ENCODE results near the gene SMARCC2.
"Not testable (repeated sequence)": the region's sequence is repeated elsewhere in the genome, so short reads cannot be mapped to it uniquely, and the experiment has no call there.

Gene SMARCC2

DNA sequence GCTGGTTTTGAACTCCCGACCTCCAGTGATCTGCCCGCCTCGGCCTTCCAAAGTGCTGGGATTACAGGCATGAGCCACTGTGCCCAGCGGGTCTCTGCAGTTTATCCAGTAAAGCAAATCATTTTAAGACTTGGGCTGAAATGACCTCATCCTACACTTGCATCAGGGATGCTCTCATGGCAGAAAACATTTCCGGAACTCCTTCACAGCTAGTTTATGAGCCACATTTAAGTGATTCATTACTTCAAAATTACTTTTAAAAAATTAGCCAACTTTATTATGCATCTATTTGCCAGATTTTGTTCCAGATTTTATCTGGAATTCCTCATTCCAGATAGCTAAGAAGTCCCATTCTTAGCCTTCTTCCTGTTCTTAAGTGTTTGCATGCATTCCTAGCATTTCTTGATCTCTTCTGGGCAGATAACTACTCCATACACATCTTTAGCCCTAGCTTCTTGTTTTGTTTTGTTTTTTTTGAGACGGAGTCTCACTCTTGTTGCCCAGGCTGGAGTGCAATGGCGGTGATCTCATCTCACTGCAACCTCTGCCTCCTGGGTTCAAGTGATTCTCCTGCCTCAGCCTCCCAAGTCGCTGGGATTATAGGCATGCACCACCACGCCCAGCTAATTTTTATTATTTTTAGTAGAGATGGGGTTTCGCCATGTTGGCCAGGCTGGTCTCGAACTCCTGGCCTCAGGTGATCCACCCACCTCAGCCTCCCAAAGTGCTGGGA, 7.7 kb upstream of the SMARCC2 start:
- H3K27ac ChIP-seq (ENCODE audit: low read depth, low read length); H3K4me1 ChIP-seq (ENCODE audit: control insufficient read depth in 1 of 2, insufficient read depth in 2 of 2, low read length in 2 of 2); H3K36me3 ChIP-seq (ENCODE audit: control insufficient read depth in 1 of 2, insufficient read depth in 2 of 2, low read length in 2 of 2): not testable (repeated sequence)

DNA sequence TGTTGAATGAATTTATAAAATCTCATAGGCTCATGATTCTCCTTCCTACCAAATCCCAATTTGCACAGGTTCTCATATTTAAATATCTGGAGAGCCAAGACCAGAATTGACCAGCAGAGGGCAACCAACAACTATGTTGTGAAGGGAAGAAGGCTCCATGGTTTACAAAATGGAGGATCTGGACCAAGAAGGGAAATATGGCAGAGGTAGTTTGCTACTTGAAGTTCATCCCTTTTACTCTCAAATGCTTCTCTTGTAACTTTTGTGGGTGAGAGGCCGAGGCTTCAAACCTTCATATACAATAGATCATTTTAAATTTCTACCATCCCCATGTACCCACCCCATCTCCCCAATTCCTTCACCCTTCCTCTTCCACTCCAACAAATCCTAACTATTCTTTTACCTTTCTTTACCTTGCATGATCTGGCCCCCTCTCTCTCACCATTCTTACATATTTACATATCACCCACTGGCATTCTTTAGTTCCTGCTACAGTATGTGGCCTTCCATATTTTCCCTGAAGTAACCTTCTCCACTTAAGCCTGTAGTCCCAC, 3.8 kb upstream of the SMARCC2 start:
- no peaks in the 10 kb centered on the region for H3K9me3 ChIP-seq (ENCODE audit: control insufficient read depth in 1 of 2, low read length in 2 of 2)
- no peaks in the 10 kb centered on the region for H3K27me3 ChIP-seq (ENCODE audit: control insufficient read depth in 1 of 2, insufficient read depth in 2 of 2, low read length in 2 of 2)
- H3K4me1 ChIP-seq (ENCODE audit: control insufficient read depth in 1 of 2, insufficient read depth in 2 of 2, low read length in 2 of 2), result peaks cover 3 to 14% of the 10 kb centered on the region in 2 donors
- H3K4me3 ChIP-seq (ENCODE audit: low read depth in 1 of 2, low read length in 2 of 2), result no peak overlapping the region
- H3K9ac ChIP-seq (ENCODE audit: low read depth in 1 of 2, low read length in 2 of 2), result no peak overlapping the region
- H3K27ac ChIP-seq (ENCODE audit: low read depth, low read length), result no peak overlapping the region
- no peaks in the 10 kb centered on the region for H3K36me3 ChIP-seq (ENCODE audit: control insufficient read depth in 1 of 2, insufficient read depth in 2 of 2, low read length in 2 of 2)

More for the DNA sequence above, 7.7 kb upstream of the SMARCC2 start:
- not testable (repeated sequence) for H3K27me3 ChIP-seq (ENCODE audit: control insufficient read depth in 1 of 2, insufficient read depth in 2 of 2, low read length in 2 of 2); H3K9me3 ChIP-seq (ENCODE audit: control insufficient read depth in 1 of 2, low read length in 2 of 2); H3K9ac ChIP-seq (ENCODE audit: low read depth in 1 of 2, low read length in 2 of 2); H3K4me3 ChIP-seq (ENCODE audit: low read depth in 1 of 2, low read length in 2 of 2)

DNA sequence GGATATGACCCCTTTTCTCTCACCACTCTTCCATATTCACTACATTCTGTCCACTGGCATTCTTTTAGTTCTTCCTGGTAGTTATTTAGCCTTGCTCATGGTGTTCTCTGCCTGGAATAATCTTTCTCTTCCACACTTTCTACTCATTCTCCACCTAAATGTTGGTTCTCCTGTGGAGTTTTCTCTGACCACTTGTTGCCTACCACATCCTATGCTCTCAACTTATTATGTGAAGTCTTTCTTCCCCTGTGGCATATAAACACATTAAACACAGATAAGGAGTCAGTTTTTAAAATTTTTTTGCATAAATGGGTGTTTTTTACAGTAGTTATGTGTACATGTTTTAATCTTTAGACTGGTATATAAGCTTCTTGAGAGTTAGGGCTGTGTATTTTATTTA, 3.3 kb upstream of the SMARCC2 start:
- no peak overlapping the region for H3K9ac ChIP-seq (ENCODE audit: low read depth in 1 of 2, low read length in 2 of 2)

DNA sequence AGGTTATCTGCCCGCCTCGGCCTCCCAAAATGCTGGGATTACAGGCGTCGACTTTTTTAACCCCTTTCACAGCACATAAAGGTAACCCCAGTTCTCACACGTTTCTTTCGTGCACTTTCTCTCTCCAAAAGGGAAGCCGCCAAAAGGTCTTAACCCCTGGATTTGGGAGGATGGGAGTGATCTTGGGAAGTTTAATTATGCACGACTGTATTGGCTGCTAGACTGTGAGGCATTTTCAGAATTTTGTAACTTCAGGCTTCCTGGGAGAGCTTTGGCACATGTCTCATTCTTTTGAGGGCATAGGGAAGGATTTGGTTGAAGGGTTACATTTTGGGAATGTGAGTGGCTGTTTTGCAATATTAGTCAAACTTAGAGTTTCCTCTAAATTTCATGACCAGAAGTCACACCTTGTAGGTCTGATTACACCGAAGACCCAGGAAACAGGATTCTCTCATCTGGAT, 1.4 kb upstream of the SMARCC2 start:
- Histone ChIP-seq H3K9ac (ENCODE audit: low read depth in 1 of 2, low read length in 2 of 2) (peak overlapping the region; percentile 91 to 94), H3K4me1 (ENCODE audit: control insufficient read depth in 1 of 2, insufficient read depth in 2 of 2, low read length in 2 of 2) (peaks cover 12 to 20% of the 10 kb centered on the region in 2 donors)

More for the DNA sequence above, 3.3 kb upstream of the SMARCC2 start:
- Histone ChIP-seq H3K27me3 (ENCODE audit: control insufficient read depth in 1 of 2, insufficient read depth in 2 of 2, low read length in 2 of 2) (no peaks in the 10 kb centered on the region), H3K4me1 (ENCODE audit: control insufficient read depth in 1 of 2, insufficient read depth in 2 of 2, low read length in 2 of 2) (peaks cover 9 to 19% of the 10 kb centered on the region in 2 donors), H3K4me3 (ENCODE audit: low read depth in 1 of 2, low read length in 2 of 2) (no peak overlapping the region), H3K36me3 (ENCODE audit: control insufficient read depth in 1 of 2, insufficient read depth in 2 of 2, low read length in 2 of 2) (no peaks in the 10 kb centered on the region), H3K9me3 (ENCODE audit: control insufficient read depth in 1 of 2, low read length in 2 of 2) (no peaks in the 10 kb centered on the region), H3K27ac (ENCODE audit: low read depth, low read length) (no peak overlapping the region)

DNA sequence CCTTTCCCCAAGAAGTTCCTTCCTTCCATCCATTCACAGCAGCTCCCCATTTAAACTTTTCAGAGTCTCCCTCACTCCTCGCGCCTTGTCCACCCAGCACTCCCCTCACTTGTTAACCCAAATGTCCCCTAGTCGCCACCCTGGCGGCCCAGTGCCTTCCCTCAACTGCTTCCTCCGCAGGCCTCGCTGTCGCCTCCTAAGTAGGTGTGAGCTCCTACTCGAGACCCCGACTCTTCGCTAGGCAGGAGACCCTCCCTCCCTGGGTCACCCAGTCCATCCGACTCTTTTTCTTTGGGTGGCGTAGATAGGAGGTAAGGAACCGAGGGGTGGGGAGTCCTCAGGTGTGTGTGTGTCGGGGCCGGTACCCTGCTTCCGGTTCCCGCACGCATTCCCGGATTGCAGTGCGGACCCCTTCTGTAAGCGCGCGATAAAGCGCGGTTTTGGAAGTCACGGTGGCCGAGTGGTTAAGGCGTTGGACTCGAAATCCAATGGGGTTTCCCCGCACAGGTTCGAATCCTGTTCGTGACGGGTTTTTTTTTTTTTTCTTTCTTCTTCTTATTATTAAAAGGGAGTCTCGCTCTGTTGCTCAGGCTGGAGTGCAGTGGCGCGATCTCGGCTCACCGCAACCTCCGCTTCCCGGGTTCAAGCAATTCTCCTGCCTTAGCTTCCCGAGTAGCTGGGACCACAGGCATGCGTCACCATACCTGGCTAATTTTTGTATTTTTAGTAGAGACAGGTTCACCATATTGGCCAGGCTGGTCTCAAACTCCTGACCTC, 823 bp upstream of the SMARCC2 start:
- Histone ChIP-seq H3K36me3 (ENCODE audit: control insufficient read depth in 1 of 2, insufficient read depth in 2 of 2, low read length in 2 of 2) (peaks cover 4 to 12% of the 10 kb centered on the region in 2 donors), H3K9ac (ENCODE audit: low read depth in 1 of 2, low read length in 2 of 2) (peak overlapping the region; percentile 91 to 94), H3K27ac (ENCODE audit: low read depth, low read length) (peak overlapping the region; percentile 80), H3K27me3 (ENCODE audit: control insufficient read depth in 1 of 2, insufficient read depth in 2 of 2, low read length in 2 of 2) (no peaks in the 10 kb centered on the region), H3K4me3 (ENCODE audit: low read depth in 1 of 2, low read length in 2 of 2) (peak overlapping the region; percentile 87 to 90), H3K4me1 (ENCODE audit: control insufficient read depth in 1 of 2, insufficient read depth in 2 of 2, low read length in 2 of 2) (peaks cover 12 to 20% of the 10 kb centered on the region in 2 donors), H3K9me3 (ENCODE audit: control insufficient read depth in 1 of 2, low read length in 2 of 2) (no peaks in the 10 kb centered on the region)

More for the DNA sequence above, 1.4 kb upstream of the SMARCC2 start:
- peaks cover 2 to 8% of the 10 kb centered on the region in 2 donors for H3K36me3 ChIP-seq (ENCODE audit: control insufficient read depth in 1 of 2, insufficient read depth in 2 of 2, low read length in 2 of 2)
- peak overlapping the region; percentile 87 to 90 for H3K4me3 ChIP-seq (ENCODE audit: low read depth in 1 of 2, low read length in 2 of 2)
- no peaks in the 10 kb centered on the region for H3K9me3 ChIP-seq (ENCODE audit: control insufficient read depth in 1 of 2, low read length in 2 of 2)
- no peak overlapping the region for H3K27ac ChIP-seq (ENCODE audit: low read depth, low read length)
- no peaks in the 10 kb centered on the region for H3K27me3 ChIP-seq (ENCODE audit: control insufficient read depth in 1 of 2, insufficient read depth in 2 of 2, low read length in 2 of 2)

DNA sequence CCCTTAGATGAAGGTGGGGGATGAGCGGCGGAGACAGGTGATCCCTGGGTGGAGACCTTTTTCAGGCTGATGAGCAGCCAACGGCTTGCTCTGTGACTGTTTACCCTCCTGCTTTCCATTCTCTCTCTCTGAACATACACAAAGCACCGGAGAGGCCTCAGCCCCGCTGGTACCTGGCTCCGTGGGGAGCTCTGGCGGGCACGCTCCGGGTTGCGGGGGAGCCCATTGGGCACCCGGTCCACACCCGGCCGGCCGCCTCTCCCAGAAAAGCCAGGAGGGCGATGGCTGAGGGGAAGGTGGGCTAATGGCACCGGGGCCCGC, 545 bp downstream of the SMARCC2 start:
- peaks cover 16 to 25% of the 10 kb centered on the region in 2 donors for H3K36me3 ChIP-seq (ENCODE audit: control insufficient read depth in 1 of 2, insufficient read depth in 2 of 2, low read length in 2 of 2)
- H3K9ac ChIP-seq (ENCODE audit: low read depth in 1 of 2, low read length in 2 of 2), result peak overlapping the region; percentile 82 to 87
- H3K27ac ChIP-seq (ENCODE audit: low read depth, low read length), result peak overlapping the region; percentile 53
- no peaks in the 10 kb centered on the region for H3K9me3 ChIP-seq (ENCODE audit: control insufficient read depth in 1 of 2, low read length in 2 of 2)
- H3K27me3 ChIP-seq (ENCODE audit: control insufficient read depth in 1 of 2, insufficient read depth in 2 of 2, low read length in 2 of 2), result no peaks in the 10 kb centered on the region
- peak overlapping the region; percentile 79 to 85 for H3K4me3 ChIP-seq (ENCODE audit: low read depth in 1 of 2, low read length in 2 of 2)
- H3K4me1 ChIP-seq (ENCODE audit: control insufficient read depth in 1 of 2, insufficient read depth in 2 of 2, low read length in 2 of 2), result peaks cover 12 to 20% of the 10 kb centered on the region in 2 donors

DNA sequence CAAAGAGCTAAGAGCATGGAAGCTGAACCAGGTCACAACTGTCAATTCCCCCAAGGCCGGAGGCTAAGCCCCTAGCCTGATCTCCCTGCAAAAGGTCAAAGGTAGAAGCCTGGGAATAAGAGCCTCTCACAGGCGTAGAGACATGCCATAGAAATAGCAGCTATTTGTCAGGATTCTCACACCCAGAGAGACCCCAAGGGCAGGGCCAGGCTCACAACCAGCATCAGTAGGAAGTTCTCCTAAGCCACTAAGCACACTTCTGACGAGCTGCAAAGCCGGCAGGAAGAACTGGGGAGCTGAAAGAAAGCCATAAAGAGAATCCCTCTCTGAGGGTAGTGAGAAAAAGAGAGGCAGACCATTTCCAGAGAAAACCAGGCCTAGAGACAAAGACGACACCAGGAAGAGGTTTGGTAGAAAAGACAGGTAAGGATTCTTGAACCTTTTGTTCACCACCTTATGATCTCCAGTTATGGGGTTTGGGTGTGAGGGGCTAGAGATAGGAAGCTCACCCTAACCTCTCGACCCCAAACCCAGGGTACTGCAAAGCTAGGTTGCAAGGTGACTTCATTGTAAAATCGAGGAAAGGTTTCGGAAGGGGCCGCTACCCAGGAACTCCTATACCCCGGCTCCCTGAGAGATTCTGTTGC, 1.0 kb downstream of the SMARCC2 start:
- H3K27me3 ChIP-seq (ENCODE audit: control insufficient read depth in 1 of 2, insufficient read depth in 2 of 2, low read length in 2 of 2), result no peaks in the 10 kb centered on the region
- no peaks in the 10 kb centered on the region for H3K9me3 ChIP-seq (ENCODE audit: control insufficient read depth in 1 of 2, low read length in 2 of 2)
- no peak overlapping the region for H3K27ac ChIP-seq (ENCODE audit: low read depth, low read length)
- H3K9ac ChIP-seq (ENCODE audit: low read depth in 1 of 2, low read length in 2 of 2), result peak overlapping the region; percentile 82 to 87
- peaks cover 21 to 30% of the 10 kb centered on the region in 2 donors for H3K36me3 ChIP-seq (ENCODE audit: control insufficient read depth in 1 of 2, insufficient read depth in 2 of 2, low read length in 2 of 2)
- peak overlapping the region; percentile 79 to 85 for H3K4me3 ChIP-seq (ENCODE audit: low read depth in 1 of 2, low read length in 2 of 2)
- H3K4me1 ChIP-seq (ENCODE audit: control insufficient read depth in 1 of 2, insufficient read depth in 2 of 2, low read length in 2 of 2), result peaks cover 12 to 20% of the 10 kb centered on the region in 2 donors

DNA sequence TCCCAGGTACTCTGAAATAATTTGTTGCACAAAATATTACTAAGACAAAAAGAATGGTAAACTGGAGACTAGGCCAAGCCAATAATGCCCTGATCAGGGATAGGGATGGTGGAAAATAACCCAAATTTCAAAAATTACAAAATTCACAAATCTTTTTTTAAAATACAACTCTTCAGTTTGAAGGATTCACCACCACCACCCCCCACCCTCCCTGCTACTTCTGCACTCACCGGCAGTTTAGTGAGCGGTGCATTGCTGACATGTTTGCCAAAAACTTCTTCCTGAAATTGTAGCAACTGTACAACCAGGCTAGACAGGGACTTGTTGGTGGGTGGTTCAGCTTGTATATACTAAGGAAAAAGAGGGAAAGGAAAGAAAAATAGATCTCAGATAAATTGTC, 2.3 kb downstream of the SMARCC2 start:
- Histone ChIP-seq H3K27me3 (ENCODE audit: control insufficient read depth in 1 of 2, insufficient read depth in 2 of 2, low read length in 2 of 2) (no peaks in the 10 kb centered on the region), H3K9ac (ENCODE audit: low read depth in 1 of 2, low read length in 2 of 2) (no peak overlapping the region), H3K4me1 (ENCODE audit: control insufficient read depth in 1 of 2, insufficient read depth in 2 of 2, low read length in 2 of 2) (peaks cover 12 to 20% of the 10 kb centered on the region in 2 donors), H3K4me3 (ENCODE audit: low read depth in 1 of 2, low read length in 2 of 2) (no peak overlapping the region), H3K27ac (ENCODE audit: low read depth, low read length) (no peak overlapping the region), H3K9me3 (ENCODE audit: control insufficient read depth in 1 of 2, low read length in 2 of 2) (no peaks in the 10 kb centered on the region), H3K36me3 (ENCODE audit: control insufficient read depth in 1 of 2, insufficient read depth in 2 of 2, low read length in 2 of 2) (peaks cover 22 to 41% of the 10 kb centered on the region in 2 donors)

DNA sequence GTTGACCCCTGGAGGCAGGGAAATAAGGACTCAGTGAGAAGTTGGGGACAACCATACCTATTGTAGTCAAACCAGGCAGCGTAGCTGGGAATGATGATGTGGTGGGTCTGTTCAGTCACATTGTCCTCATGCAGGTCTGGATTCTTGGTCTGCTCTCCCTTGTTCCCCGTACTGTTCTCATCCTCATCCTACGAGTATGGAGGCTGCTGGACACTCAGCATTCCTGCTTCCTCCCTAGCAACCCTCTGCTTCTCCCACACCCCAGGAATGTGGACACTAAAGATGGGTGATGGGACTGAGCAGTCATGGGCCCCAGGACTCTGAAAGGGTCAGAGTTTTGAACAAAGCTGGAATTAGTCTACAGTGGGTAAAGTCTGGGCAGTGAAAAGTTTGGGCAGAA, 10.9 kb downstream of the SMARCC2 start:
- no peak overlapping the region for H3K27ac ChIP-seq (ENCODE audit: low read depth, low read length)
- no peaks in the 10 kb centered on the region for H3K9me3 ChIP-seq (ENCODE audit: control insufficient read depth in 1 of 2, low read length in 2 of 2)
- H3K27me3 ChIP-seq (ENCODE audit: control insufficient read depth in 1 of 2, insufficient read depth in 2 of 2, low read length in 2 of 2), result no peaks in the 10 kb centered on the region
- H3K4me1 ChIP-seq (ENCODE audit: control insufficient read depth in 1 of 2, insufficient read depth in 2 of 2, low read length in 2 of 2), result no peaks in the 10 kb centered on the region
- H3K4me3 ChIP-seq (ENCODE audit: low read depth in 1 of 2, low read length in 2 of 2), result no peak overlapping the region
- peaks cover 43 to 83% of the 10 kb centered on the region in 2 donors for H3K36me3 ChIP-seq (ENCODE audit: control insufficient read depth in 1 of 2, insufficient read depth in 2 of 2, low read length in 2 of 2)
- H3K9ac ChIP-seq (ENCODE audit: low read depth in 1 of 2, low read length in 2 of 2), result no peak overlapping the region

All from duodenal mucosa (tissue), 2 donors.